WTC11 (cell line): Measurements from ENCODE around the gene SNX18. TPM values are rescaled to one million over a fixed set of nuclear protein-coding genes. Genes with fewer than 3 reads are reported as not detected.

Source experiments
- ATAC-seq: fragments of 200-7000 bp; cut with Tn5 transposase; 2 replicates; pipeline ENCODE4 v1.10.0; 2021; ENCODE audit warnings: mild to moderate bottlenecking, moderate library complexity
- CTCF ChIA-PET: fragments of 300-600 bp; sonication (Branson Sonifier 250); formaldehyde crosslinking; loops from one replicate; lab custom pipeline; 2021; ENCODE audit warnings: antibody characterized with exemption; lab: Charles Lee
- POLR2A ChIA-PET: fragments of 350-600 bp; sonication (Branson Sonifier 250); formaldehyde crosslinking; loops from one replicate; lab custom pipeline; 2021; ENCODE audit warnings: antibody characterized with exemption; lab: Charles Lee
- DNase-seq: peaks from one replicate; pipeline ENCODE4 v3.0.0; 2021; ENCODE audit warnings: low spot score
- H3K27ac Mint-ChIP-seq: 2 replicates; pipeline ENCODE4 v1.8.0; 2021; ENCODE audit warnings: mixed read lengths
- H3K27me3 Mint-ChIP-seq: 2 replicates; pipeline ENCODE4 v1.8.0; 2021; ENCODE audit warnings: low read depth, mild to moderate bottlenecking, moderate library complexity, mixed read lengths
- H3K36me3 Mint-ChIP-seq: 2 replicates; pipeline ENCODE4 v1.8.0; 2021; ENCODE audit warnings: mixed read lengths
- H3K4me1 Mint-ChIP-seq: 2 replicates; pipeline ENCODE4 v1.8.0; 2022; ENCODE audit warnings: mixed read lengths
- H3K4me3 Mint-ChIP-seq: 2 replicates; pipeline ENCODE4 v1.8.0; 2021; ENCODE audit warnings: mild to moderate bottlenecking, moderate library complexity, mixed read lengths
- H3K9me3 Mint-ChIP-seq: 2 replicates; pipeline ENCODE4 v1.8.0; 2021; ENCODE audit warnings: mixed read lengths
- ARID4B ChIP-seq: sonication (generic); formaldehyde crosslinking; IDR thresholded peaks from 2 replicates; pipeline ENCODE4 v1.8.0; 2023; ENCODE audit warnings: missing genetic modification reagents, mild to moderate bottlenecking, borderline replicate concordance
- CBFB ChIP-seq: sonication (generic); formaldehyde crosslinking; IDR thresholded peaks from 2 replicates; pipeline ENCODE4 v1.8.1; 2022; ENCODE audit warnings: mild to moderate bottlenecking, low read depth, missing genetic modification reagents
- CDX4 ChIP-seq: fragments of 250-450 bp; sonication (Bioruptor Pico); IDR thresholded peaks from 2 replicates; pipeline ENCODE4 v1.9.0; 2021; ENCODE audit warnings: moderate library complexity, mild to moderate bottlenecking, inconsistent platforms, borderline replicate concordance
- ERG ChIP-seq: fragments of 250-450 bp; sonication (Bioruptor Pico); IDR thresholded peaks from 2 replicates; pipeline ENCODE4 v1.8.0; 2021; ENCODE audit warnings: mild to moderate bottlenecking
- ETV6 ChIP-seq: sonication (generic); formaldehyde crosslinking; IDR thresholded peaks from 2 replicates; pipeline ENCODE4 v1.8.1; 2022; ENCODE audit warnings: mild to moderate bottlenecking, missing genetic modification reagents
- GRHL2 ChIP-seq: fragments of 250-450 bp; sonication (Bioruptor Pico); IDR thresholded peaks from 2 replicates; pipeline ENCODE4 v1.8.0; 2022; ENCODE audit warnings: mild to moderate bottlenecking, moderate library complexity; ENCODE audit not compliant: insufficient replicate concordance, severe bottlenecking
- NFYB ChIP-seq: sonication (generic); formaldehyde crosslinking; conservative IDR thresholded peaks from 2 replicates; pipeline ENCODE4 v1.8.0; 2022; ENCODE audit warnings: low read depth, missing genetic modification reagents
- NR3C1 ChIP-seq: sonication (generic); formaldehyde crosslinking; conservative IDR thresholded peaks from 2 replicates; pipeline ENCODE4 v1.8.1; 2023; ENCODE audit warnings: low read depth, mild to moderate bottlenecking, missing genetic modification reagents
- PRDM15 ChIP-seq: sonication (generic); formaldehyde crosslinking; IDR thresholded peaks from 2 replicates; pipeline ENCODE4 v1.8.0; 2022; ENCODE audit warnings: missing genetic modification reagents
- RELA ChIP-seq: sonication (generic); formaldehyde crosslinking; IDR thresholded peaks from 2 replicates; pipeline ENCODE4 v1.8.1; 2022; ENCODE audit warnings: missing genetic modification reagents, mild to moderate bottlenecking, borderline replicate concordance
- SMAD4 ChIP-seq: sonication (generic); formaldehyde crosslinking; IDR thresholded peaks from 2 replicates; pipeline ENCODE4 v1.8.0; 2022; ENCODE audit warnings: mild to moderate bottlenecking, missing genetic modification reagents
- ZNF263 ChIP-seq: sonication (generic); formaldehyde crosslinking; IDR thresholded peaks from 2 replicates; pipeline ENCODE4 v1.8.1; 2022; ENCODE audit warnings: low read depth, mild to moderate bottlenecking, moderate library complexity, missing genetic modification reagents
- total RNA-seq: library from RNA; stranded (reverse); gene quantifications from 3 replicates; pipeline ENCODE4 v1.2.3, GENCODE V29; 2021

The SNX18 gene
- total RNA-seq, 1 experiment from 2014 or later, result 24.6 TPM

- Mint-ChIP-seq H3K9me3 (no peaks in the 10 kb centered on the region), H3K4me1 (peaks cover 28% of the 10 kb centered on the region), H3K27ac (no peak overlapping the region), H3K27me3 (no peaks in the 10 kb centered on the region), H3K4me3 (no peak overlapping the region), H3K36me3 (no peaks in the 10 kb centered on the region)
- ATAC-seq, result no peak
- TF ChIP-seq ETV6 (CRISPR knock-in tag), result no peak
- DNase-seq, result no peak
- ChIA-PET CTCF (interaction anchor here (0.6 to 1.5 kb wide), 2 partner anchors 9 to 295 kb away, joined by 3 to 5 read pairs; partner anchors contain the start of gene SNX18), POLR2A (no interaction called here)
Measured at GRCh38 chr5:54526604-54527288, 9.2 kb downstream of the SNX18 start.

- H3K27me3 Mint-ChIP-seq, result no peaks in the 10 kb centered on the region
- CTCF ChIA-PET, result no interaction called here
Measured at GRCh38 chr5:54528633-54529209, 11.2 kb downstream of the SNX18 start.

More at GRCh38 chr5:54528633-54529209, 11.2 kb downstream of the SNX18 start:
- Mint-ChIP-seq H3K36me3 (no peaks in the 10 kb centered on the region), H3K4me1 (peaks cover 22% of the 10 kb centered on the region), H3K4me3 (no peak overlapping the region), H3K9me3 (no peaks in the 10 kb centered on the region), H3K27ac (no peak overlapping the region)
- ATAC-seq (no peak), DNase-seq (no peak)
- POLR2A ChIA-PET, result interaction anchor here (0.6 kb wide), 1 partner anchor 12 kb away, joined by 3 read pairs; no protein-coding TSS in a partner anchor
- no peak for TF ChIP-seq NR3C1
- TF ChIP-seq NFYB (CRISPR knock-in tag), result no peak
- no peak for TF ChIP-seq GRHL2
- TF ChIP-seq CBFB (CRISPR knock-in tag), result no peak
- TF ChIP-seq ZNF263, result no peak
- no peak for TF ChIP-seq PRDM15 (CRISPR knock-in tag)
- TF ChIP-seq SMAD4 (CRISPR knock-in tag), result no peak
- no peak for TF ChIP-seq ETV6 (CRISPR knock-in tag)
- no peak for TF ChIP-seq ARID4B (CRISPR knock-in tag)
- TF ChIP-seq ERG, result no peak
- TF ChIP-seq RELA (CRISPR knock-in tag), result no peak
- no peak for TF ChIP-seq CDX4
